WTC11 (cell line): ENCODE results near the gene SPATA3.

Experiments
- CREB1 ChIP-seq: sonication (generic); formaldehyde crosslinking; IDR thresholded peaks from 2 replicates; pipeline ENCODE4 v1.8.0; 2023; ENCODE audit warnings: mild to moderate bottlenecking, missing genetic modification reagents
- CTCF ChIP-seq: fragments of 200-600 bp; IDR thresholded peaks from 2 replicates; pipeline ENCODE4 v1.8.0; 2022; ENCODE audit warnings: antibody characterized with exemption
- E2F1 ChIP-seq: sonication (generic); formaldehyde crosslinking; IDR thresholded peaks from 2 replicates; pipeline ENCODE4 v1.8.0; 2022; ENCODE audit warnings: mild to moderate bottlenecking, missing genetic modification reagents
- NR1H2 ChIP-seq: sonication (generic); formaldehyde crosslinking; IDR thresholded peaks from 2 replicates; pipeline ENCODE4 v1.9.0; 2021; ENCODE audit warnings: mild to moderate bottlenecking, moderate library complexity, missing genetic modification reagents
- TCF7 ChIP-seq: sonication (generic); formaldehyde crosslinking; IDR thresholded peaks from 2 replicates; pipeline ENCODE4 v1.8.0; 2022; ENCODE audit warnings: mild to moderate bottlenecking, low read depth, missing genetic modification reagents, moderate library complexity

GRCh38 chr2:230974096-230974913, 21.6 kb upstream of the SPATA3 start:
- no peak for TF ChIP-seq CREB1 (CRISPR knock-in tag)
- no peak for TF ChIP-seq TCF7
- TF ChIP-seq CTCF, result no peak
- TF ChIP-seq NR1H2 (CRISPR knock-in tag), result no peak
- TF ChIP-seq E2F1, result no peak
